Fibroblast of lung (primary cell): ENCODE results near the gene THAP4.

Experiments
- CTCF ChIP-seq, 2 donors: IDR thresholded peaks in 1 of 2; conservative IDR thresholded peaks in 1 of 2; 1 replicate in 1 of 2; 2 replicates in 1 of 2; pipeline ENCODE4 v1.5.1; 2011 to 2012; ENCODE audit warnings: low read length in 2 of 2, control low read depth in 1 of 2, inconsistent platforms in 1 of 2, low read depth in 1 of 2, mild to moderate bottlenecking in 1 of 2
- EZH2 ChIP-seq: IDR thresholded peaks from 2 replicates; pipeline ENCODE4 v1.5.1; 2012; ENCODE audit warnings: low read length, control low read depth, mild to moderate bottlenecking; ENCODE audit errors: missing control alignments

DNA sequence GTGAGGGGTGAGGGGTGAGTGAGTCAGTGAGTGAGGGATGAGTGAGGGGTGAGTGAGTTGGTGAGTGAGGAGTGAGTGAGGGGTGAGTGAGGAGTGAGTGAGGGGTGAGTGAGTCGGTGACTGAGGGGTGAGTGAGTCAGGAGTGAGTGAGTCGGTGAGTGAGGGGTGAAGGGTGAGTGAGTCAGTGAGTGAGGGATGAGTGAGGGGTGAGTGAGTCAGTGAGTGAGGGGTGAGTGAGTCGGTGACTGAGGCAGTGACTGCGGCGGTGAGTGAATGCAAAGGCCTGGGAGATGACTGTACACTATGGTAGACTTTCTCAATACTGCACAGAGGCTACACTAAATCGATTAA, 16.6 kb downstream of the THAP4 start:
- TF ChIP-seq EZH2 (no peak), CTCF (conservative IDR thresholded peaks at IDR 0.05 in 1 of 2, IDR thresholded peaks at IDR 0.05 in 1 of 2; ENCODE audit: low read depth in 1 of 2, low read length in 2 of 2) (no peak)
